ENCODE results near the gene TCAP. TPM values are rescaled to one million over a fixed set of nuclear protein-coding genes. Genes with fewer than 3 reads are reported as not detected.

The TCAP gene
- total RNA-seq, 1 experiment from 2014 or later = 2.1 TPM

DNA sequence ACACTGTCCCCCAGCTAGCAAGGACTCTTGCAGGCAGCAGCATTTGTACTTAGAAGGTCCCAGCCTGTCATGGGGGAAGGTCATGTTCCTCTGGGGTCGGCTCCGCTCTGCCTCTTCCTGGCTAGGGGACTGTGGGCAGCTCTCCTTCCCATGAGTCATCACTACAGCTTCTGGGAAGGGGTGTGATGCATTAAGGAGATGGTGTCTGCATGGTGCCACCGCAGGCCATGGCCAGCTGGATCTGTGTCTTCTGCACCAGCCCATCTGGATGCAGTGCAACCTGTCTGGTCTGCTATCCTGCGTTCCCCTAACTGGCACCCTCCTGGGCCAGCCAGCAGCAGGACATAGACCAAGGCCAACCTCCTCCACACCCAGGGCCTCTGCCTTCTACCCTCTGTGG is 21.9 kb upstream of the TCAP start:
- Histone ChIP-seq H3K4me1 (ENCODE audit: insufficient read depth, low read length) (no peaks in the 10 kb centered on the region; the same call in 1 of the 2 replicates), H2AFZ (ENCODE audit: low read length) (no peak overlapping the region), H3T11ph (ENCODE audit: low read length) (no peak overlapping the region), H3K18ac (ENCODE audit: insufficient read length, low read depth, low read length) (no peak overlapping the region), H3K14ac (ENCODE audit: insufficient read depth, low read length) (no peak overlapping the region), H3K27ac (ENCODE audit: insufficient read length, low read depth, low read length) (no peak overlapping the region), H3K79me2 (ENCODE audit: insufficient read depth, low read length) (no peaks in the 10 kb centered on the region; the same call in 1 of the 2 replicates), H4K20me1 (ENCODE audit: control insufficient read depth, insufficient read depth, insufficient read length) (no peaks in the 10 kb centered on the region), H3K4ac (ENCODE audit: low read depth, low read length) (no peak overlapping the region), H3K4me2 (ENCODE audit: insufficient read depth, insufficient read length, low read length) (no peak overlapping the region), H3K9me3 (ENCODE audit: control insufficient read depth, low read depth, low read length) (no peaks in the 10 kb centered on the region), H3K56ac (ENCODE audit: insufficient read length, low read depth, low read length) (no peak overlapping the region), H2BK20ac (ENCODE audit: low read depth, low read length, poor library complexity, severe bottlenecking) (no peak overlapping the region), H3K27me3 (ENCODE audit: insufficient read depth, low read length) (no peaks in the 10 kb centered on the region), H3K9ac (ENCODE audit: extremely low read depth, insufficient read length, low read length) (no peak overlapping the region), H3K79me1 (ENCODE audit: insufficient read depth, low read depth, low read length, poor library complexity, severe bottlenecking) (no peaks in the 10 kb centered on the region), H3K23ac (ENCODE audit: insufficient read length, low read depth, low read length) (no peak overlapping the region), H2AK5ac (ENCODE audit: insufficient read length, low read length) (no peak overlapping the region), H4K5ac (ENCODE audit: insufficient read length, low read depth, low read length) (no peak overlapping the region), H4K91ac (ENCODE audit: insufficient read length, low read depth, low read length) (no peak overlapping the region), H2BK5ac (ENCODE audit: insufficient read length, low read length) (no peak overlapping the region), H3K23me2 (ENCODE audit: insufficient read length, low read depth, low read length, poor library complexity, severe bottlenecking) (peaks cover 3% of the 10 kb centered on the region), H2BK120ac (ENCODE audit: low read depth, low read length, poor library complexity, severe bottlenecking) (no peak overlapping the region), H2BK12ac (ENCODE audit: insufficient read length, low read depth, low read length) (no peak overlapping the region), H4K8ac (replicated peaks; ENCODE audit: insufficient read length, low read depth, low read length) (no peak overlapping the region), H2BK15ac (ENCODE audit: low read depth, low read length) (no peak overlapping the region)
- H3K4me3 Mint-ChIP-seq = no peak overlapping the region
- no peak overlapping the region; a peak in 1 of 7 replicates for H3K27ac Mint-ChIP-seq
- no peak for DNase-seq
- no CpG with 5 or more reads among the region's 4 CpGs for WGBS (ENCODE audit: extremely low coverage, insufficient read length, low lambda C conversion rate)
- H3K36me3 Mint-ChIP-seq (ENCODE audit: insufficient read depth in 1 of 3, low read depth in 3 of 3) = peaks cover 0 to 5% (median 0%) of the 10 kb centered on the region in 3 experiments; a peak in 4 of 7 replicates
- TF ChIP-seq, protein P1, sequence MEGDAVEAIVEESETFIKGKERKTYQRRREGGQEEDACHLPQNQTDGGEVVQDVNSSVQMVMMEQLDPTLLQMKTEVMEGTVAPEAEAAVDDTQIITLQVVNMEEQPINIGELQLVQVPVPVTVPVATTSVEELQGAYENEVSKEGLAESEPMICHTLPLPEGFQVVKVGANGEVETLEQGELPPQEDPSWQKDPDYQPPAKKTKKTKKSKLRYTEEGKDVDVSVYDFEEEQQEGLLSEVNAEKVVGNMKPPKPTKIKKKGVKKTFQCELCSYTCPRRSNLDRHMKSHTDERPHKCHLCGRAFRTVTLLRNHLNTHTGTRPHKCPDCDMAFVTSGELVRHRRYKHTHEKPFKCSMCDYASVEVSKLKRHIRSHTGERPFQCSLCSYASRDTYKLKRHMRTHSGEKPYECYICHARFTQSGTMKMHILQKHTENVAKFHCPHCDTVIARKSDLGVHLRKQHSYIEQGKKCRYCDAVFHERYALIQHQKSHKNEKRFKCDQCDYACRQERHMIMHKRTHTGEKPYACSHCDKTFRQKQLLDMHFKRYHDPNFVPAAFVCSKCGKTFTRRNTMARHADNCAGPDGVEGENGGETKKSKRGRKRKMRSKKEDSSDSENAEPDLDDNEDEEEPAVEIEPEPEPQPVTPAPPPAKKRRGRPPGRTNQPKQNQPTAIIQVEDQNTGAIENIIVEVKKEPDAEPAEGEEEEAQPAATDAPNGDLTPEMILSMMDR (conservative IDR thresholded peaks at IDR 0.05) = no peak
- H3K4me1 Mint-ChIP-seq = peaks cover 51 to 56% of the 10 kb centered on the region in 2 experiments
- no peaks in the 10 kb centered on the region; the same call in 1 of the 2 replicates for H3K27me3 Mint-ChIP-seq (ENCODE audit: low read depth)
- H3K9me3 Mint-ChIP-seq = no peaks in the 10 kb centered on the region
